Fibroblast of lung (primary cell): Measurements from ENCODE around the gene ARL2BP. TPM values are rescaled to one million over a fixed set of nuclear protein-coding genes. Genes with fewer than 3 reads are reported as not detected.

Experiments
- DNase-seq, 2 donors: peaks; one replicate each; pipeline versions ENCODE4 v3.0.0 to v3.0.0-alpha.2; 2010; ENCODE audit warnings: low read depth in 2 of 2
- H2AFZ ChIP-seq: 2 replicates; pipeline ENCODE4 v1.5.1; 2012; ENCODE audit warnings: low read length, control low read depth, inconsistent platforms
- H3K27ac ChIP-seq: 2 replicates; pipeline ENCODE4 v1.5.1; 2011; ENCODE audit warnings: low read length, control low read depth; ENCODE audit not compliant: insufficient read depth
- H3K27me3 ChIP-seq: 2 replicates; pipeline ENCODE4 v1.5.1; 2011; ENCODE audit warnings: mild to moderate bottlenecking, low read length; ENCODE audit not compliant: control insufficient read depth, insufficient read depth
- H3K36me3 ChIP-seq: 2 replicates; pipeline ENCODE4 v1.5.1; 2011; ENCODE audit warnings: low read length; ENCODE audit not compliant: control insufficient read depth, insufficient read depth
- H3K4me1 ChIP-seq: 2 replicates; pipeline ENCODE4 v1.5.1; 2011; ENCODE audit warnings: low read length; ENCODE audit not compliant: control insufficient read depth, insufficient read depth; ENCODE audit errors: extremely low read depth
- H3K4me2 ChIP-seq: 2 replicates; pipeline ENCODE4 v1.5.1; 2011; ENCODE audit warnings: low read length, control low read depth; ENCODE audit not compliant: insufficient read depth; ENCODE audit errors: extremely low read depth
- H3K4me3 ChIP-seq, 4 experiments: fragments of 200-600 bp in 1 of 4; sonication (generic) in 1 of 4; replicated peaks in 1 of 4; 2 replicates each; pipeline ENCODE4 v1.5.1; 2011 to 2016; ENCODE audit warnings: low read length in 4 of 4, low read depth in 3 of 4, mild to moderate bottlenecking in 3 of 4, control low read depth in 2 of 4, inconsistent platforms in 1 of 4, mixed read lengths in 1 of 4; ENCODE audit not compliant: insufficient read depth in 1 of 4; ENCODE audit errors: control extremely low read depth in 1 of 4
- H3K79me2 ChIP-seq: 2 replicates; pipeline ENCODE4 v1.5.1; 2012; ENCODE audit warnings: mild to moderate bottlenecking, low read length, inconsistent platforms; ENCODE audit not compliant: control insufficient read depth, insufficient read depth
- H3K9ac ChIP-seq: 2 replicates; pipeline ENCODE4 v1.5.1; 2011; ENCODE audit warnings: mild to moderate bottlenecking, low read length, control low read depth; ENCODE audit not compliant: insufficient read depth
- H3K9me3 ChIP-seq: 2 replicates; pipeline ENCODE4 v1.5.1; 2012; ENCODE audit warnings: low read depth, low read length; ENCODE audit not compliant: control insufficient read depth, insufficient read depth
- H4K20me1 ChIP-seq: 2 replicates; pipeline ENCODE4 v1.5.1; 2011; ENCODE audit warnings: low read length; ENCODE audit not compliant: control insufficient read depth, insufficient read depth; ENCODE audit errors: extremely low read depth
- EZH2 ChIP-seq: IDR thresholded peaks from 2 replicates; pipeline ENCODE4 v1.5.1; 2012; ENCODE audit warnings: low read length, control low read depth, mild to moderate bottlenecking; ENCODE audit errors: missing control alignments
- polyA plus RNA-seq, 2 donors: library from polyadenylated mRNA; depleted of rRNA in 1 of 2; stranded (reverse) in 1 of 2; unstranded in 1 of 2; fragments of >200 nt; gene quantifications; 2 replicates each; pipeline ENCODE4 v1.2.1, GENCODE V29; 2011 to 2012; ENCODE audit warnings: missing spikeins in 1 of 2
- total RNA-seq: library from RNA; depleted of rRNA; stranded (reverse); fragments of >200 nt; gene quantifications from 2 replicates; pipeline ENCODE4 v1.2.1, GENCODE V29; 2014
- TF ChIP-seq, protein P1 (sequence below), 2 donors: IDR thresholded peaks in 1 of 2; conservative IDR thresholded peaks in 1 of 2; 1 replicate in 1 of 2; 2 replicates in 1 of 2; pipeline ENCODE4 v1.5.1; 2011 to 2012; ENCODE audit warnings: low read length in 2 of 2, control low read depth in 1 of 2, inconsistent platforms in 1 of 2, low read depth in 1 of 2, mild to moderate bottlenecking in 1 of 2

Gene ARL2BP
- total and polyA plus RNA-seq, 2 donors (not counting 1 experiment from before 2014, with no cell fraction given) = 65.7 to 173 TPM

DNA sequence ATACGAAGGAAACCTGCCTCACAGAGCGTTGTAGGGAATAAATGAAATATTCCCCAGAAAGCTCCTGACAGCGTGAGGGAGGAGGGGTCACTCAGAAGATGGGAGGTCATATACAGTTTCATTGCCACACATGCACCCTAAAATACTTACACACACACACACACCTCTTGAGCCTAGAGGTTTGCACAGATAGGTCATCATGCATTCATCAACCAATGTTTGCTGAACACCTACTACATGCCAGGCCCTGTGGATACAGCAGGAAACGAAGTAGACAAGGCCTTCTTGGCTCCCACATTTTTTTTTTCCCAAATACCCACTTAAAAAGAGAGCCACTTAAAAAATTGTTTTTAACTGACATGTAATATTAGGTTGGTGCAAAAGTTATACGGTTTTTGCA is 40.3 kb downstream of the ARL2BP start:
- Histone ChIP-seq H3K9ac (no peak overlapping the region), H3K4me1 (no peaks in the 10 kb centered on the region), H3K36me3 (no peaks in the 10 kb centered on the region), H3K79me2 (no peaks in the 10 kb centered on the region), H3K27ac (no peak overlapping the region), H3K9me3 (no peaks in the 10 kb centered on the region), H4K20me1 (no peaks in the 10 kb centered on the region), H3K27me3 (peaks cover 23% of the 10 kb centered on the region), H3K4me2 (no peak overlapping the region), H3K4me3 (no peak overlapping the region), H2AFZ (no peak overlapping the region)
- DNase-seq = no peak
- no peak for TF ChIP-seq EZH2
- TF ChIP-seq, protein P1, sequence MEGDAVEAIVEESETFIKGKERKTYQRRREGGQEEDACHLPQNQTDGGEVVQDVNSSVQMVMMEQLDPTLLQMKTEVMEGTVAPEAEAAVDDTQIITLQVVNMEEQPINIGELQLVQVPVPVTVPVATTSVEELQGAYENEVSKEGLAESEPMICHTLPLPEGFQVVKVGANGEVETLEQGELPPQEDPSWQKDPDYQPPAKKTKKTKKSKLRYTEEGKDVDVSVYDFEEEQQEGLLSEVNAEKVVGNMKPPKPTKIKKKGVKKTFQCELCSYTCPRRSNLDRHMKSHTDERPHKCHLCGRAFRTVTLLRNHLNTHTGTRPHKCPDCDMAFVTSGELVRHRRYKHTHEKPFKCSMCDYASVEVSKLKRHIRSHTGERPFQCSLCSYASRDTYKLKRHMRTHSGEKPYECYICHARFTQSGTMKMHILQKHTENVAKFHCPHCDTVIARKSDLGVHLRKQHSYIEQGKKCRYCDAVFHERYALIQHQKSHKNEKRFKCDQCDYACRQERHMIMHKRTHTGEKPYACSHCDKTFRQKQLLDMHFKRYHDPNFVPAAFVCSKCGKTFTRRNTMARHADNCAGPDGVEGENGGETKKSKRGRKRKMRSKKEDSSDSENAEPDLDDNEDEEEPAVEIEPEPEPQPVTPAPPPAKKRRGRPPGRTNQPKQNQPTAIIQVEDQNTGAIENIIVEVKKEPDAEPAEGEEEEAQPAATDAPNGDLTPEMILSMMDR (conservative IDR thresholded peaks at IDR 0.05 in 1 of 2, IDR thresholded peaks at IDR 0.05 in 1 of 2; ENCODE audit: low read depth in 1 of 2, low read length in 2 of 2) = no peak

DNA sequence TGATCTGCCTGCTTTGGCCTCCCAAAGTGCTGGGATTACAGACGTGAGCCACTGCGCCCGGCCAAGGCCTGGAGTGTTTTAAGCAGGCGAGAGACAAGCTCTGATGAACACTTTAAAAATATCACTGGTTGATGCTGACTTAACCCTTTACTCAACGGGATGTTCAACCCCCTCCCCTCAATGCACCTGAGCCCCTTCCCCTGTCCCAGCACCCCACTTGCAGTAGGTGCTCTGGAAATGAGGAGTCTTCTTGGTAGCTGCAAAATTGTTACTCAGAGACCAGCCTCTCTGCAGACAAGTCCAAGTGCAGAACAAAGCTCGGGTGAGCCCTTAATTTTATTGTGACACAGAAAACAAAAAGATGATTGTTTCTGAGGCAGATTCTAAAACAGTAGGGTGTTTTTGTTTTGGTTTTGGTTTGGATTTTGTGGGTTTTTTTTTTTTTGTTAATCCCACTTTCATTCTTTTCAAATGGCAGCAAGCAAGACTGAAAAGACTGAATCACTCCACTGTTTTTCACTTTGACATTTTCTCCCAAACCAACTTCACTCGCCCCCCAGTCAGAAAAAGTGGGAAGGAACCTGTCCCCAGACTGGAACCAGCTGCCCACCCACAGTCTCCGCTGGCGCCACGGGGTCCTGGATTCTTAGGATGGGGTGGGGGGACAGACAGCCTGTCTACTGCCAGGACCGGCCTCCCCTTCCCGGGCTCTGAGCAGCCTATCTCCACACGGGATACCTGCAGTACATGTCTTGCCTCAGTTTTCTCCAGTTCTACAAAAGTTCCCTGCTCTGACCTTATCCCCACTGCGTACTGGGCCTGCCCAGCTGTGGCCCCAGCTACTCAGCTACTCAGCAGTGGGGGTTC is 44.6 kb downstream of the ARL2BP start:
- TF ChIP-seq EZH2 = no peak
- TF ChIP-seq, protein P1 (conservative IDR thresholded peaks at IDR 0.05 in 1 of 2, IDR thresholded peaks at IDR 0.05 in 1 of 2; ENCODE audit: low read depth in 1 of 2, low read length in 2 of 2) = no peak
- Histone ChIP-seq H4K20me1 (no peaks in the 10 kb centered on the region), H3K9me3 (no peaks in the 10 kb centered on the region), H3K4me3 (no peak overlapping the region), H3K4me2 (no peak overlapping the region), H3K27ac (no peak overlapping the region), H2AFZ (no peak overlapping the region), H3K27me3 (peaks cover 5% of the 10 kb centered on the region), H3K4me1 (no peaks in the 10 kb centered on the region), H3K79me2 (no peaks in the 10 kb centered on the region), H3K9ac (no peak overlapping the region), H3K36me3 (no peaks in the 10 kb centered on the region)
- DNase-seq = no peak

DNA sequence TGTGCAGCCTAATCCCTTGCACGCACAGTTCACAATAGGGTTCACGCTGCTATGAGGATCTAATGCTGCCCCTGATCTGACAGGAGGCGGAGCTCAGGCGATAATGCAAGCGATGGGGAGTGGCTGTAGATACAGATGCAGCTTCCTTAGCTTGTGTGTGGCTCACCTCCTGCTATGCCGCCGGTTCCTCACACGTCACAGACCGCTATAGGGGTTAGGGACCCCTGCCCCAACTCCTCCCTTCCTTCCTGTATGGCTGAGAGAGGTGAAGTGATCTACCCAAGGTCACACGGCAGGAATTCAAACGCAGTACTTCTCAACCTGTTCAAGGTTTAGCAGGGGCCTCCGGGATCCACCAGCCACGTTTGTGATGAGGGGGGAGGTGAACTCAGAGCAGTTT is 52.8 kb downstream of the ARL2BP start:
- H2AFZ ChIP-seq = no peak overlapping the region
- TF ChIP-seq, protein P1 (conservative IDR thresholded peaks at IDR 0.05 in 1 of 2, IDR thresholded peaks at IDR 0.05 in 1 of 2; ENCODE audit: low read depth in 1 of 2, low read length in 2 of 2) = no peak
- no peak for TF ChIP-seq EZH2
- no peak for DNase-seq

More for the DNA sequence above, 52.8 kb downstream of the ARL2BP start:
- Histone ChIP-seq H3K9me3 (no peaks in the 10 kb centered on the region), H3K4me3 (no peak overlapping the region), H4K20me1 (no peaks in the 10 kb centered on the region), H3K4me2 (no peak overlapping the region), H3K79me2 (no peaks in the 10 kb centered on the region), H3K9ac (no peak overlapping the region), H3K27me3 (no peaks in the 10 kb centered on the region), H3K4me1 (peaks cover 2% of the 10 kb centered on the region), H3K36me3 (no peaks in the 10 kb centered on the region), H3K27ac (no peak overlapping the region)
